Activated naive CD4-positive, alpha-beta T cell treated with anti-CD3 and anti-CD28 coated beads, Interleukin-2, amount 50 U/mL, for 24 hours (primary cell): ENCODE results near the gene LRMDA.
"Not testable (repeated sequence)": the region's sequence is repeated elsewhere in the genome, so short reads cannot be mapped to it uniquely, and the experiment has no call there.

Experiments
- H3K27ac Mint-ChIP-seq: one replicate; pipeline ENCODE4 v1.8.0; 2021; ENCODE audit warnings: mild to moderate bottlenecking, mixed read lengths
- H3K27me3 Mint-ChIP-seq: one replicate; pipeline ENCODE4 v1.8.0; 2021; ENCODE audit warnings: mixed read lengths
- H3K36me3 Mint-ChIP-seq: one replicate; pipeline ENCODE4 v1.8.0; 2021; ENCODE audit warnings: mixed read lengths
- H3K4me1 Mint-ChIP-seq: one replicate; pipeline ENCODE4 v1.8.0; 2021; ENCODE audit warnings: mixed read lengths
- H3K4me3 Mint-ChIP-seq: one replicate; pipeline ENCODE4 v1.8.0; 2021; ENCODE audit warnings: mild to moderate bottlenecking, mixed read lengths
- H3K9me3 Mint-ChIP-seq: one replicate; pipeline ENCODE4 v1.8.0; 2021; ENCODE audit warnings: mixed read lengths

The LRMDA gene

GRCh38 chr10:76041551-76041950, 610.1 kb downstream of the LRMDA start:
- H3K4me3 Mint-ChIP-seq, result no peak overlapping the region
- no peaks in the 10 kb centered on the region for H3K27me3 Mint-ChIP-seq
- no peak overlapping the region for H3K27ac Mint-ChIP-seq
- peaks cover 5% of the 10 kb centered on the region for H3K9me3 Mint-ChIP-seq
- H3K4me1 Mint-ChIP-seq, result no peaks in the 10 kb centered on the region
- no peaks in the 10 kb centered on the region for H3K36me3 Mint-ChIP-seq

- Mint-ChIP-seq H3K36me3 (no peaks in the 10 kb centered on the region), H3K27ac (no peak overlapping the region), H3K4me3 (no peak overlapping the region), H3K9me3 (peaks cover 5% of the 10 kb centered on the region), H3K27me3 (peaks cover 3% of the 10 kb centered on the region), H3K4me1 (no peaks in the 10 kb centered on the region)
Measured at GRCh38 chr10:76043261-76043660, 611.8 kb downstream of the LRMDA start.

- H3K27ac Mint-ChIP-seq, result no peak overlapping the region
- H3K4me3 Mint-ChIP-seq, result no peak overlapping the region
- peaks cover 3% of the 10 kb centered on the region for H3K27me3 Mint-ChIP-seq
- no peaks in the 10 kb centered on the region for H3K4me1 Mint-ChIP-seq
- no peaks in the 10 kb centered on the region for H3K9me3 Mint-ChIP-seq
- H3K36me3 Mint-ChIP-seq, result no peaks in the 10 kb centered on the region
Measured at GRCh38 chr10:76044751-76045150, 613.3 kb downstream of the LRMDA start.

GRCh38 chr10:76045174-76045573, 613.8 kb downstream of the LRMDA start:
- H3K4me1 Mint-ChIP-seq, result no peaks in the 10 kb centered on the region
- H3K27ac Mint-ChIP-seq, result no peak overlapping the region
- peaks cover 3% of the 10 kb centered on the region for H3K27me3 Mint-ChIP-seq
- H3K36me3 Mint-ChIP-seq, result no peaks in the 10 kb centered on the region
- no peaks in the 10 kb centered on the region for H3K9me3 Mint-ChIP-seq
- H3K4me3 Mint-ChIP-seq, result no peak overlapping the region

GRCh38 chr10:76047521-76047920, 616.1 kb downstream of the LRMDA start:
- Mint-ChIP-seq H3K27me3 (peaks cover 3% of the 10 kb centered on the region), H3K36me3 (no peaks in the 10 kb centered on the region)

GRCh38 chr10:76049581-76050290, 618.3 kb downstream of the LRMDA start:
- H3K27me3 Mint-ChIP-seq, result peaks cover 3% of the 10 kb centered on the region
- peaks cover 3% of the 10 kb centered on the region for H3K4me1 Mint-ChIP-seq
- H3K36me3 Mint-ChIP-seq, result no peaks in the 10 kb centered on the region
- no peak overlapping the region for H3K27ac Mint-ChIP-seq
- H3K9me3 Mint-ChIP-seq, result no peaks in the 10 kb centered on the region
- no peak overlapping the region for H3K4me3 Mint-ChIP-seq

More at GRCh38 chr10:76047521-76047920, 616.1 kb downstream of the LRMDA start:
- Mint-ChIP-seq H3K27ac (no peak overlapping the region), H3K4me1 (peaks cover 3% of the 10 kb centered on the region), H3K4me3 (no peak overlapping the region), H3K9me3 (no peaks in the 10 kb centered on the region)

GRCh38 chr10:76050291-76050625, 618.8 kb downstream of the LRMDA start:
- H3K9me3 Mint-ChIP-seq, result no peaks in the 10 kb centered on the region
- no peak overlapping the region for H3K27ac Mint-ChIP-seq
- H3K27me3 Mint-ChIP-seq, result peaks cover 4% of the 10 kb centered on the region
- peaks cover 3% of the 10 kb centered on the region for H3K4me1 Mint-ChIP-seq
- H3K36me3 Mint-ChIP-seq, result no peaks in the 10 kb centered on the region
- H3K4me3 Mint-ChIP-seq, result no peak overlapping the region

- Mint-ChIP-seq H3K4me1 (peaks cover 3% of the 10 kb centered on the region), H3K4me3 (no peak overlapping the region)
Measured at GRCh38 chr10:76051007-76051936, 619.8 kb downstream of the LRMDA start.

GRCh38 chr10:76052682-76053503, 621.5 kb downstream of the LRMDA start:
- Mint-ChIP-seq H3K27me3 (peaks cover 1% of the 10 kb centered on the region), H3K4me3 (no peak overlapping the region), H3K36me3 (no peaks in the 10 kb centered on the region), H3K4me1 (peaks cover 3% of the 10 kb centered on the region), H3K9me3 (peaks cover 5% of the 10 kb centered on the region), H3K27ac (no peak overlapping the region)

More at GRCh38 chr10:76051007-76051936, 619.8 kb downstream of the LRMDA start:
- no peak overlapping the region for H3K27ac Mint-ChIP-seq
- H3K9me3 Mint-ChIP-seq, result no peaks in the 10 kb centered on the region
- peaks cover 4% of the 10 kb centered on the region for H3K27me3 Mint-ChIP-seq
- H3K36me3 Mint-ChIP-seq, result no peaks in the 10 kb centered on the region

GRCh38 chr10:76055466-76055865, 624.0 kb downstream of the LRMDA start:
- no peak overlapping the region for H3K4me3 Mint-ChIP-seq
- H3K4me1 Mint-ChIP-seq, result peaks cover 3% of the 10 kb centered on the region
- peaks cover 5% of the 10 kb centered on the region for H3K9me3 Mint-ChIP-seq
- H3K36me3 Mint-ChIP-seq, result no peaks in the 10 kb centered on the region
- H3K27me3 Mint-ChIP-seq, result peaks cover 1% of the 10 kb centered on the region
- H3K27ac Mint-ChIP-seq, result no peak overlapping the region

GRCh38 chr10:76055963-76056362, 624.5 kb downstream of the LRMDA start:
- H3K36me3 Mint-ChIP-seq, result no peaks in the 10 kb centered on the region
- peaks cover 1% of the 10 kb centered on the region for H3K27me3 Mint-ChIP-seq
- H3K9me3 Mint-ChIP-seq, result peaks cover 5% of the 10 kb centered on the region
- no peak overlapping the region for H3K27ac Mint-ChIP-seq
- H3K4me1 Mint-ChIP-seq, result peaks cover under 1% of the 10 kb centered on the region
- no peak overlapping the region for H3K4me3 Mint-ChIP-seq

- H3K4me3 Mint-ChIP-seq, H3K27me3 Mint-ChIP-seq, H3K36me3 Mint-ChIP-seq, H3K9me3 Mint-ChIP-seq, H3K4me1 Mint-ChIP-seq, H3K27ac Mint-ChIP-seq: not testable (repeated sequence)
Measured at GRCh38 chr10:76060993-76061392, 629.6 kb downstream of the LRMDA start.

GRCh38 chr10:76066457-76066856, 635.0 kb downstream of the LRMDA start:
- no peaks in the 10 kb centered on the region for H3K36me3 Mint-ChIP-seq
- H3K9me3 Mint-ChIP-seq, result no peaks in the 10 kb centered on the region
- H3K4me1 Mint-ChIP-seq, result no peaks in the 10 kb centered on the region
- H3K27ac Mint-ChIP-seq, result no peak overlapping the region
- H3K4me3 Mint-ChIP-seq, result no peak overlapping the region
- peaks cover 1% of the 10 kb centered on the region for H3K27me3 Mint-ChIP-seq

- no peaks in the 10 kb centered on the region for H3K9me3 Mint-ChIP-seq
- H3K27ac Mint-ChIP-seq, result no peak overlapping the region
- no peaks in the 10 kb centered on the region for H3K36me3 Mint-ChIP-seq
- H3K4me1 Mint-ChIP-seq, result no peaks in the 10 kb centered on the region
- H3K4me3 Mint-ChIP-seq, result no peak overlapping the region
- peaks cover 1% of the 10 kb centered on the region for H3K27me3 Mint-ChIP-seq
Measured at GRCh38 chr10:76067447-76067846, 636.0 kb downstream of the LRMDA start.

- Mint-ChIP-seq H3K36me3 (no peaks in the 10 kb centered on the region), H3K27me3 (peaks cover 1% of the 10 kb centered on the region), H3K4me3 (no peak overlapping the region), H3K4me1 (no peaks in the 10 kb centered on the region), H3K9me3 (no peaks in the 10 kb centered on the region), H3K27ac (no peak overlapping the region)
Measured at GRCh38 chr10:76068856-76069255, 637.4 kb downstream of the LRMDA start.
